ENCODE results near the gene PLA2G2F.

Gene PLA2G2F

GRCh38 chr1:20154301-20154831, 15.2 kb downstream of the PLA2G2F start:
- peak; percentile 19 for DNase-seq (ENCODE audit: low read depth)
- no peak for TF ChIP-seq CTCF (IDR thresholded peaks at IDR 0.05; ENCODE audit: insufficient read depth, low read depth, low read length, missing control alignments)
- H3K4me3 ChIP-seq (ENCODE audit: low read depth, low read length): no peak overlapping the region

- TF ChIP-seq CTCF (IDR thresholded peaks at IDR 0.05; ENCODE audit: insufficient read depth, low read depth, low read length, missing control alignments): no peak
- no peak for DNase-seq (ENCODE audit: low read depth)
- no peak overlapping the region for H3K4me3 ChIP-seq (ENCODE audit: low read depth, low read length)
These were observed 19.4 kb downstream of the PLA2G2F start for GRCh38 chr1:20158358-20159070.

GRCh38 chr1:20160034-20160433, 20.9 kb downstream of the PLA2G2F start:
- H3K4me3 ChIP-seq (ENCODE audit: low read depth, low read length): no peak overlapping the region
- TF ChIP-seq CTCF (IDR thresholded peaks at IDR 0.05; ENCODE audit: insufficient read depth, low read depth, low read length, missing control alignments): no peak
- DNase-seq (ENCODE audit: low read depth): no peak

- no peak overlapping the region for H3K4me3 ChIP-seq (ENCODE audit: low read depth, low read length)
- DNase-seq (ENCODE audit: low read depth): no peak
- TF ChIP-seq CTCF (IDR thresholded peaks at IDR 0.05; ENCODE audit: insufficient read depth, low read depth, low read length, missing control alignments): no peak
These were observed 25.6 kb downstream of the PLA2G2F start for GRCh38 chr1:20164694-20165202.

- peak; percentile 26 for DNase-seq (ENCODE audit: low read depth)
- no peak overlapping the region for H3K4me3 ChIP-seq (ENCODE audit: low read depth, low read length)
These were observed 26.4 kb downstream of the PLA2G2F start for GRCh38 chr1:20165522-20165951.

GRCh38 chr1:20166051-20166450, 26.9 kb downstream of the PLA2G2F start:
- no peak for DNase-seq (ENCODE audit: low read depth)
- no peak overlapping the region for H3K4me3 ChIP-seq (ENCODE audit: low read depth, low read length)
- TF ChIP-seq CTCF (IDR thresholded peaks at IDR 0.05; ENCODE audit: insufficient read depth, low read depth, low read length, missing control alignments): no peak

More at GRCh38 chr1:20165522-20165951, 26.4 kb downstream of the PLA2G2F start:
- peak; percentile 47 for TF ChIP-seq CTCF (IDR thresholded peaks at IDR 0.05; ENCODE audit: insufficient read depth, low read depth, low read length, missing control alignments)
